Measurements from ENCODE around the gene MAP3K5.
A peak's percentile ranks its signal among the peaks of the same experiment; 100 is the strongest.

DNA sequence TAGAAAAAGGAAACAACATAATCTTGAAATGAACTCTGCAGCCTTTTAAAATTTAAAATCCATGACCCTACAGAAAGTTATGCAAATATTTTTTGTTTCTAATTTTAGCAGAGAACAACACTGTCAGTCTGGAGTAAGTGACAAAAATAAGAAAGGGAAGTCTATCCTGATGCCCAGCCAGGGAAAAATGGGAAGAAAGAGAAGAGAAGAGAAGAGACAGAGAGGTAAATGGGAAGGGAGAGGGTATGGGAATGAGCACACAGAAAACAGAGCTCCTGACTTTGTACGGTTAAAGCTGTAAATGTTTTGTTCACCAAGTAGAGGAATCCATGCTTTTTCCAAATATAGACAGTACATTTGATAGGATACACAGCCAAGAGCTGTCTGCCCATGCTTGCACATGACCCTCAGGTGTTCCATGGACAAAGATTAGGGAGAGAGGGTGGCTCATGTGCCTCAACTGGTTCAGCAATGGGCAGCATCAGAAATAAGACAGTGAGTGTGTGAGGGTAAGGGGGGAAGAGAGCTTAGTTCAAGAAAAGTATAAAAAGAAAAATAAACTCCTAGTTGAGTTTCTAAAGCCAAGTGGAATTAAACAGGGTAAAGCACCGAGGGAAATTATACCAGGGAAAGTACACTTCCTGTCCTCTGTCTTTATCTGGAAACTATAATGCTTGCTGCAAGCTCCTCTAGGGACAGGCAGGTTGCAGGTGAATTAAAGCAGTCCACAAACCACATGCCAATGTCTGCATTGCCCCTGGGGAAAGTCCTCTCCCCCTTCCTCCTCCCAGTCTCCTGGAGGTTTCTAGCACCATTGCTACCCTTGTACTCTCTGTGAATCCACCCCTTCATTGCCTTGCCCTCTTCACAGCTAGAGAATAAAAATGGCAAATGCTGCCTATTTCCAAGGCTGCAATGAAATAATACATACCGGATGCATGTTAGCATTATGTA lies 30.0 kb downstream of the MAP3K5 start:
- TF ChIP-seq POLR2AphosphoS5 (IDR thresholded peaks at IDR 0.05) (peak in 1 of 2 donors; percentile 53), POLR2A (IDR thresholded peaks at IDR 0.05; ENCODE audit: low read depth) (no peak), EP300 (IDR thresholded peaks at IDR 0.05) (no peak)
- TF ChIP-seq, protein P1, sequence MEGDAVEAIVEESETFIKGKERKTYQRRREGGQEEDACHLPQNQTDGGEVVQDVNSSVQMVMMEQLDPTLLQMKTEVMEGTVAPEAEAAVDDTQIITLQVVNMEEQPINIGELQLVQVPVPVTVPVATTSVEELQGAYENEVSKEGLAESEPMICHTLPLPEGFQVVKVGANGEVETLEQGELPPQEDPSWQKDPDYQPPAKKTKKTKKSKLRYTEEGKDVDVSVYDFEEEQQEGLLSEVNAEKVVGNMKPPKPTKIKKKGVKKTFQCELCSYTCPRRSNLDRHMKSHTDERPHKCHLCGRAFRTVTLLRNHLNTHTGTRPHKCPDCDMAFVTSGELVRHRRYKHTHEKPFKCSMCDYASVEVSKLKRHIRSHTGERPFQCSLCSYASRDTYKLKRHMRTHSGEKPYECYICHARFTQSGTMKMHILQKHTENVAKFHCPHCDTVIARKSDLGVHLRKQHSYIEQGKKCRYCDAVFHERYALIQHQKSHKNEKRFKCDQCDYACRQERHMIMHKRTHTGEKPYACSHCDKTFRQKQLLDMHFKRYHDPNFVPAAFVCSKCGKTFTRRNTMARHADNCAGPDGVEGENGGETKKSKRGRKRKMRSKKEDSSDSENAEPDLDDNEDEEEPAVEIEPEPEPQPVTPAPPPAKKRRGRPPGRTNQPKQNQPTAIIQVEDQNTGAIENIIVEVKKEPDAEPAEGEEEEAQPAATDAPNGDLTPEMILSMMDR (IDR thresholded peaks at IDR 0.05), result no peak
